H1 (cell line): ENCODE measurements around the gene DICER1. TPM values are rescaled to one million over a fixed set of nuclear protein-coding genes. Genes with fewer than 3 reads are reported as not detected.
A peak's percentile ranks its signal among the peaks of the same experiment; 100 is the strongest.

Experiments
- CTCF ChIA-PET: fragments of 300-600 bp; sonication (Branson Sonifier 250); formaldehyde crosslinking; loops from one replicate; lab custom pipeline; 2021; ENCODE audit not compliant: partially characterized antibody; lab: Charles Lee
- POLR2A ChIA-PET: fragments of 300-600 bp; sonication (Branson Sonifier 250); formaldehyde crosslinking; loops from one replicate; lab custom pipeline; 2021; ENCODE audit warnings: inconsistent platforms; ENCODE audit not compliant: partially characterized antibody; lab: Charles Lee
- DNase-seq, 2 experiments: peaks; one replicate each; pipeline versions ENCODE4 v3.0.0 to v3.0.0-alpha.2; 2010 to 2022; ENCODE audit warnings: low spot score in 2 of 2, low read depth in 1 of 2, mixed read lengths in 1 of 2
- FAIRE-seq: peaks from 2 replicates; lab custom pipeline; 2011; peaks lifted over from hg19 to GRCh38; lab: Jason Lieb, UNC
- H2AFZ ChIP-seq: 2 replicates; pipeline ENCODE4 v1.8.1; 2012; ENCODE audit warnings: low read length, inconsistent platforms
- H2AK5ac ChIP-seq: 2 replicates; pipeline ENCODE4 v1.6.1; 2013; ENCODE audit warnings: low read depth, low read length
- H2BK120ac ChIP-seq: replicated peaks from 2 replicates; pipeline ENCODE3; 2013; ENCODE audit warnings: low read depth, low read length, inconsistent platforms
- H2BK12ac ChIP-seq: 2 replicates; pipeline ENCODE4 v1.6.1; 2013; ENCODE audit warnings: low read depth, low read length
- H2BK15ac ChIP-seq: 2 replicates; pipeline ENCODE4 v1.6.1; 2013; ENCODE audit warnings: low read length
- H2BK20ac ChIP-seq: 2 replicates; pipeline ENCODE4 v1.6.1; 2013; ENCODE audit warnings: low read length
- H2BK5ac ChIP-seq: 2 replicates; pipeline ENCODE4 v1.6.1; 2013; ENCODE audit warnings: low read depth, low read length
- H3K14ac ChIP-seq: 2 replicates; pipeline ENCODE4 v1.6.1; 2013; ENCODE audit warnings: inconsistent platforms; ENCODE audit not compliant: insufficient read length
- H3K18ac ChIP-seq: 2 replicates; pipeline ENCODE4 v1.6.1; 2013; ENCODE audit warnings: low read length; ENCODE audit errors: extremely low read depth
- H3K23ac ChIP-seq: 2 replicates; pipeline ENCODE4 v1.6.1; 2013; ENCODE audit warnings: inconsistent platforms; ENCODE audit not compliant: insufficient read length
- H3K23me2 ChIP-seq: 2 replicates; pipeline ENCODE4 v1.6.1; 2013; ENCODE audit warnings: low read depth, low read length
- H3K27ac ChIP-seq: 2 replicates; pipeline ENCODE4 v1.6.1; 2011; ENCODE audit warnings: low read depth, low read length, inconsistent platforms
- H3K27me3 ChIP-seq, 4 experiments: replicated peaks in 1 of 4; 1 replicate in 1 of 4; 2 replicates in 3 of 4; pipeline versions ENCODE4 v1.6.1 to v1.8.1; 2011 to 2013; ENCODE audit warnings: low read length in 3 of 4, mild to moderate bottlenecking in 3 of 4, inconsistent platforms in 2 of 4, mixed read lengths in 2 of 4, moderate library complexity in 1 of 4; ENCODE audit not compliant: control insufficient read depth in 3 of 4, insufficient read depth in 3 of 4; ENCODE audit errors: extremely low read depth in 1 of 4
- H3K36me3 ChIP-seq, 4 experiments: 2 replicates each; pipeline versions ENCODE4 v1.6.1 to v1.8.1; 2011 to 2013; ENCODE audit warnings: mild to moderate bottlenecking in 4 of 4, low read length in 3 of 4, moderate library complexity in 2 of 4, control low read depth in 1 of 4, inconsistent platforms in 1 of 4; ENCODE audit not compliant: insufficient read depth in 4 of 4, control insufficient read depth in 2 of 4
- H3K4ac ChIP-seq: replicated peaks from 2 replicates; pipeline ENCODE3; 2013; ENCODE audit warnings: low read length, low read depth, mixed read lengths, inconsistent platforms; ENCODE audit not compliant: insufficient read length
- H3K4me1 ChIP-seq, 4 experiments: replicated peaks in 1 of 4; 1 replicate in 1 of 4; 2 replicates in 3 of 4; pipeline versions ENCODE4 v1.6.1 to v1.8.1; 2011 to 2013; ENCODE audit warnings: low read length in 3 of 4, inconsistent platforms in 2 of 4, mixed read lengths in 1 of 4; ENCODE audit not compliant: insufficient read depth in 4 of 4, control insufficient read depth in 3 of 4
- H3K4me2 ChIP-seq, 2 experiments: 2 replicates each; pipeline versions ENCODE4 v1.6.1 to v1.8.1; 2011 to 2013; ENCODE audit warnings: low read depth in 2 of 2, low read length in 2 of 2, control low read depth in 1 of 2, inconsistent platforms in 1 of 2, mild to moderate bottlenecking in 1 of 2; ENCODE audit not compliant: insufficient read depth in 1 of 2
- H3K4me3 ChIP-seq, 4 experiments: fragments of 200-600, 300-600 bp in 1 of 4; sonication (generic), shearing (Covaris generic), sonication (Bioruptor Twin) in 1 of 4; 2 replicates each; pipeline versions ENCODE4 v1.5.1 to v1.8.1; 2011 to 2016; ENCODE audit warnings: low read length in 4 of 4, low read depth in 3 of 4, control low read depth in 2 of 4, inconsistent platforms in 2 of 4, mild to moderate bottlenecking in 2 of 4, mixed read lengths in 1 of 4, moderate library complexity in 1 of 4; ENCODE audit not compliant: insufficient read depth in 2 of 4; ENCODE audit errors: extremely low read depth in 1 of 4
- H3K56ac ChIP-seq: replicated peaks from 2 replicates; pipeline ENCODE3; 2013; ENCODE audit warnings: low read depth, mild to moderate bottlenecking, mixed read lengths, low read length, inconsistent platforms; ENCODE audit not compliant: insufficient read length
- H3K79me1 ChIP-seq: 2 replicates; pipeline ENCODE4 v1.6.1; 2013; ENCODE audit warnings: low read depth, low read length, control low read depth
- H3K79me2 ChIP-seq, 2 experiments: 2 replicates each; pipeline versions ENCODE4 v1.6.1 to v1.8.1; 2012 to 2013; ENCODE audit warnings: low read length in 2 of 2, mild to moderate bottlenecking in 2 of 2, inconsistent platforms in 1 of 2; ENCODE audit not compliant: insufficient read depth in 2 of 2, control insufficient read depth in 1 of 2
- H3K9ac ChIP-seq, 4 experiments: replicated peaks in 1 of 4; 1 replicate in 1 of 4; 2 replicates in 3 of 4; pipeline versions ENCODE4 v1.6.1 to v1.8.1; 2011 to 2013; ENCODE audit warnings: low read depth in 3 of 4, low read length in 3 of 4, control low read depth in 2 of 4, mild to moderate bottlenecking in 2 of 4, moderate library complexity in 2 of 4, inconsistent platforms in 1 of 4; ENCODE audit errors: extremely low read depth in 1 of 4
- H3K9me3 ChIP-seq, 2 experiments: 2 replicates each; pipeline versions ENCODE4 v1.6.1 to v1.8.1; 2012 to 2013; ENCODE audit warnings: mild to moderate bottlenecking in 2 of 2, moderate library complexity in 2 of 2, control low read depth in 1 of 2, inconsistent platforms in 1 of 2, low read depth in 1 of 2, low read length in 1 of 2, mixed read lengths in 1 of 2; ENCODE audit not compliant: insufficient read depth in 2 of 2
- H4K20me1 ChIP-seq, 2 experiments: replicated peaks in 1 of 2; 2 replicates each; pipeline versions ENCODE3 to v1.8.1; 2011 to 2013; ENCODE audit warnings: inconsistent platforms in 2 of 2, low read length in 2 of 2, mild to moderate bottlenecking in 1 of 2; ENCODE audit not compliant: insufficient read depth in 2 of 2, control insufficient read depth in 1 of 2
- H4K5ac ChIP-seq: 2 replicates; pipeline ENCODE4 v1.6.1; 2013; ENCODE audit warnings: low read length, low read depth, mixed read lengths, inconsistent platforms; ENCODE audit not compliant: insufficient read length
- H4K8ac ChIP-seq: 2 replicates; pipeline ENCODE4 v1.8.0; 2013; ENCODE audit warnings: mild to moderate bottlenecking, moderate library complexity, low read length, inconsistent platforms; ENCODE audit not compliant: insufficient read depth; ENCODE audit errors: extremely low read depth
- H4K91ac ChIP-seq: replicated peaks from 2 replicates; pipeline ENCODE3; 2013; ENCODE audit warnings: low read length, mixed read lengths, inconsistent platforms; ENCODE audit not compliant: insufficient read length
- CBX5 ChIP-seq: fragments of 300-800, 300-1000 bp; sonication (generic); IDR thresholded peaks from 2 replicates; pipeline ENCODE4 v1.7.1; 2016; ENCODE audit warnings: antibody characterized with exemption, low read length, low read depth
- CTBP2 ChIP-seq: IDR thresholded peaks from 2 replicates; pipeline ENCODE4 v1.7.0; 2011; ENCODE audit warnings: borderline replicate concordance, mild to moderate bottlenecking, moderate library complexity, mixed read lengths, low read length; ENCODE audit not compliant: insufficient read depth, insufficient read length
- EGR1 ChIP-seq: IDR thresholded peaks from 2 replicates; pipeline ENCODE4 v1.6.1; 2011; ENCODE audit warnings: low read depth, low read length, borderline replicate concordance
- HDAC2 ChIP-seq, 2 experiments: fragments of 300-600 bp in 1 of 2; sonication (generic) in 1 of 2; IDR thresholded peaks; 2 replicates each; pipeline ENCODE4 v1.6.1; 2011 to 2012; ENCODE audit warnings: low read depth in 2 of 2, low read length in 2 of 2, mild to moderate bottlenecking in 2 of 2, moderate library complexity in 2 of 2, borderline replicate concordance in 1 of 2, inconsistent platforms in 1 of 2
- HDAC6 ChIP-seq: IDR thresholded peaks from one replicate; pipeline ENCODE4 v1.7.1; 2012; ENCODE audit warnings: low read depth, mild to moderate bottlenecking, inconsistent platforms, low read length, moderate library complexity
- MAX ChIP-seq: IDR thresholded peaks from 2 replicates; pipeline ENCODE4 v1.6.1; 2012; ENCODE audit warnings: inconsistent platforms
- NRF1 ChIP-seq: IDR thresholded peaks from 2 replicates; pipeline ENCODE4 v1.6.1; 2011; ENCODE audit warnings: mild to moderate bottlenecking, low read depth, low read length, improper control_type of control experiment
- RNF2 ChIP-seq: fragments of 200-900, 300-1000 bp; sonication (generic); IDR thresholded peaks from 2 replicates; pipeline ENCODE4 v1.7.1; 2016; ENCODE audit warnings: borderline replicate concordance, low read depth, mild to moderate bottlenecking, antibody characterized with exemption, low read length; ENCODE audit not compliant: poor library complexity, severe bottlenecking; ENCODE audit errors: missing control alignments
- RXRA ChIP-seq: IDR thresholded peaks from 2 replicates; pipeline ENCODE4 v1.6.1; 2011; ENCODE audit warnings: low read depth, mild to moderate bottlenecking, low read length, moderate library complexity; ENCODE audit not compliant: insufficient read depth
- SP2 ChIP-seq: IDR thresholded peaks from 2 replicates; pipeline ENCODE4 v1.6.1; 2012; ENCODE audit warnings: mild to moderate bottlenecking, low read length, inconsistent platforms
- TBP ChIP-seq: IDR thresholded peaks from 2 replicates; pipeline ENCODE4 v1.6.1; 2011; ENCODE audit warnings: low read depth, low read length, improper control_type of control experiment
- ZNF274 ChIP-seq: IDR thresholded peaks from 2 replicates; pipeline ENCODE4 v1.7.0; 2012; ENCODE audit warnings: low read length, borderline replicate concordance; ENCODE audit errors: extremely low read depth
- WGBS, 2 experiments: shearing (Covaris generic) in 1 of 2; methylation state at CpG; one replicate each; pipeline versions ENCODE4 v1.1.6 to v1.1.7; 2013 to 2015; ENCODE audit warnings: low lambda C conversion rate in 2 of 2, mixed read lengths in 2 of 2, inconsistent platforms in 1 of 2, low coverage in 1 of 2, missing lambda C conversion rate in 1 of 2; ENCODE audit not compliant: insufficient replicate concordance in 2 of 2, insufficient coverage in 1 of 2, insufficient read length in 1 of 2; ENCODE audit errors: extremely low coverage in 1 of 2, missing lambda C conversion rate in 1 of 2; 5-methylcytosine and 5-hydroxymethylcytosine counted together
- polyA plus RNA-seq, 7 experiments: library from polyadenylated mRNA; depleted of rRNA in 3 of 7; stranded (reverse) in 5 of 7; unstranded in 2 of 7; fragments of >200 nt in 5 of 7; fragments of 200-250 nt in 2 of 7; gene quantifications; 1 replicate in 5 of 7; 2 replicates in 1 of 7; 4 replicates in 1 of 7; pipeline versions ENCODE4 v1.2.1 to v1.2.3, GENCODE V29; 2011 to 2013; ENCODE audit warnings: missing spikeins in 2 of 7, mixed read lengths in 2 of 7
- total RNA-seq: library from RNA; stranded (reverse); fragmentation: NEBNext Ultra II Directional; extraction: Animal tissue kit (Norgen Biotek cat#: 25700); gene quantifications from 2 replicates; pipeline ENCODE4 v1.2.1, GENCODE V29; 2021

DICER1 gene
- total and polyA plus RNA-seq, 2 of the 8 experiments (the other 6 are each of a cell fraction or from before 2014, with no cell fraction given) = 11.9 to 61.8 TPM

GRCh38 chr14:95039259-95039992 lies 117.9 kb downstream of the DICER1 start:
- Histone ChIP-seq H4K5ac (no peak overlapping the region), H4K8ac (peak overlapping the region; percentile 45; the same call in 1 of the 2 replicates), H4K20me1 (no peaks in the 10 kb centered on the region), H2BK15ac (no peak overlapping the region), H3K4me2 (no peak overlapping the region), H2BK120ac (no peak overlapping the region), H2BK20ac (no peak overlapping the region), H2AK5ac (no peak overlapping the region), H2BK12ac (no peak overlapping the region), H3K4me1 (peaks cover 0 to 3% (median 0%) of the 10 kb centered on the region in 4 experiments; a peak in 2 of 7 replicates), H3K14ac (no peak overlapping the region), H3K9ac (no peak overlapping the region), H3K27me3 (no peaks in the 10 kb centered on the region; a peak in 2 of 7 replicates), H2BK5ac (no peak overlapping the region), H3K18ac (no peak overlapping the region), H4K91ac (no peak overlapping the region), H3K27ac (no peak overlapping the region), H2AFZ (no peak overlapping the region), H3K36me3 (no peaks in the 10 kb centered on the region), H3K9me3 (no peaks in the 10 kb centered on the region), H3K56ac (no peak overlapping the region), H3K79me2 (no peaks in the 10 kb centered on the region), H3K4ac (no peak overlapping the region), H3K23me2 (no peaks in the 10 kb centered on the region), H3K23ac (no peak overlapping the region), H3K4me3 (no peak overlapping the region), H3K79me1 (no peaks in the 10 kb centered on the region)
- 91% methylated on average over 17 of the region's 17 CpGs; no CpG with 5 or more reads in 1 of the 2 experiments for WGBS, 2 experiments
- POLR2A ChIA-PET = no interaction called here
- peak in 1 of 2 experiments; percentile 30 for DNase-seq
- CTCF ChIA-PET = interaction anchor here (1.6 kb wide), 1 partner anchor 11 kb away, joined by 6 read pairs; no protein-coding TSS in a partner anchor
- no peak for FAIRE-seq
- TF ChIP-seq MAX (no peak), SP2 (no peak), NRF1 (no peak), CBX5 (no peak), ZNF274 (no peak), CTBP2 (no peak), EGR1 (no peak), RXRA (no peak), HDAC2 (IDR thresholded peaks at IDR 0.05; ENCODE audit: borderline replicate concordance in 1 of 2, low read depth in 2 of 2, low read length in 2 of 2) (no peak), TBP (no peak), RNF2 (no peak), HDAC6 (no peak)
